Measurements from ENCODE around the gene FOXN1.

Gene FOXN1

DNA sequence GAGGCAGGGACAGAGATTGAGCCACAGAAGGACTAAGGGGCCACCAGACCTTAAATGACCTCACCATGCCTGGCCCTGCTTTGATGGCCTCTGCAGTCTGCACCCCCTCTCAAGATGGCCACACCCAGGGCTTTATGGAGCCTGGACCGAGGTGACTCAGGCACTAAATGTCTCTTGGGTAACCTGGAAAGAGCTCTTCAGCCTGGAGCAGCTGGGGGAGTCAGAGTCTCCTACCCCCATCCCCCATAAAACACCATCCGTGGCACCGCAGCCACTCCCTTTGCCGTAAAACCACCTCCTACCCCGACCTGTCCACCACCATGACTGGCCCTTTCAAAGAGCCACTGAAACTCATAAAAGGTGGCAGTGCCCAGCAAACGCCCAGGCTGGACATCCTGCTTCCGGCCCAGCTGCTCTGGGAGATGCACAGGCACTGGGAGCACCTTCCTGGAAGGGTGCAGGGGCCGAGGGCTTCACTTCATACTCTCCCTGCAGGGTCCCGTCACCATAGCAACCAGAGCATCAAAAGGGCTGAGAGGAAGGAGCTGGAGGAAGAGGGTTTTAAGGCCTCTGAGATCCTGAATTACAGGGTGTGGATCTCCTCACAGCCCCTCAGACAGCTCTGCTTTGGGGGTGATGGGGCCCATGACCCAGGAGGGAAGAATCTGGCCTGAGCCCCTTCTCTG lies 22.3 kb downstream of the FOXN1 start:
- TF ChIP-seq, protein P1, sequence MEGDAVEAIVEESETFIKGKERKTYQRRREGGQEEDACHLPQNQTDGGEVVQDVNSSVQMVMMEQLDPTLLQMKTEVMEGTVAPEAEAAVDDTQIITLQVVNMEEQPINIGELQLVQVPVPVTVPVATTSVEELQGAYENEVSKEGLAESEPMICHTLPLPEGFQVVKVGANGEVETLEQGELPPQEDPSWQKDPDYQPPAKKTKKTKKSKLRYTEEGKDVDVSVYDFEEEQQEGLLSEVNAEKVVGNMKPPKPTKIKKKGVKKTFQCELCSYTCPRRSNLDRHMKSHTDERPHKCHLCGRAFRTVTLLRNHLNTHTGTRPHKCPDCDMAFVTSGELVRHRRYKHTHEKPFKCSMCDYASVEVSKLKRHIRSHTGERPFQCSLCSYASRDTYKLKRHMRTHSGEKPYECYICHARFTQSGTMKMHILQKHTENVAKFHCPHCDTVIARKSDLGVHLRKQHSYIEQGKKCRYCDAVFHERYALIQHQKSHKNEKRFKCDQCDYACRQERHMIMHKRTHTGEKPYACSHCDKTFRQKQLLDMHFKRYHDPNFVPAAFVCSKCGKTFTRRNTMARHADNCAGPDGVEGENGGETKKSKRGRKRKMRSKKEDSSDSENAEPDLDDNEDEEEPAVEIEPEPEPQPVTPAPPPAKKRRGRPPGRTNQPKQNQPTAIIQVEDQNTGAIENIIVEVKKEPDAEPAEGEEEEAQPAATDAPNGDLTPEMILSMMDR (IDR thresholded peaks at IDR 0.05; ENCODE audit: borderline replicate concordance, control extremely low read depth, extremely low read depth, insufficient read depth, missing control alignments): no peak
- no peak for DNase-seq (ENCODE audit: low spot score)
- in situ Hi-C loops (cut with MboI; ENCODE audit: low sequenced_read_pairs, unreplicated experiment): no loop called here

DNA sequence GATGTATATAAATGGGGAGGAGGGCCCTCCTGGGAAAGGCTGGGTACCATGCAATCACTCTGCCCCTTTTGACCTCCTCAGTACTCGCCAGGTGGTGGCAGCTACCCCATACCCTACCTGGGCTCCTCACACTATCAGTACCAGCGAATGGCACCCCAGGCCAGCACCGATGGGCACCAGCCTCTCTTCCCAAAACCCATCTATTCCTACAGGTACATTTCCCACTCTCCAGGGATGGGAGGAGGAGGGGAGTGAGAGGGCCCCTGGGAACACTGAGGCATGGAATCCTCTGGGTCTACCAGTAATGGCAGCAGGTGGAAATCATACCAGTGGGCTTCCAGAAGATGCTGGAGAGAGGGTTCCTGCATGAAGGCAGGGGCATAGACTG lies 22.9 kb downstream of the FOXN1 start:
- no peak for DNase-seq (ENCODE audit: low spot score)
- TF ChIP-seq, protein P1 (IDR thresholded peaks at IDR 0.05; ENCODE audit: borderline replicate concordance, control extremely low read depth, extremely low read depth, insufficient read depth, missing control alignments): no peak
- in situ Hi-C loops (cut with MboI; ENCODE audit: low sequenced_read_pairs, unreplicated experiment): no loop called here

DNA sequence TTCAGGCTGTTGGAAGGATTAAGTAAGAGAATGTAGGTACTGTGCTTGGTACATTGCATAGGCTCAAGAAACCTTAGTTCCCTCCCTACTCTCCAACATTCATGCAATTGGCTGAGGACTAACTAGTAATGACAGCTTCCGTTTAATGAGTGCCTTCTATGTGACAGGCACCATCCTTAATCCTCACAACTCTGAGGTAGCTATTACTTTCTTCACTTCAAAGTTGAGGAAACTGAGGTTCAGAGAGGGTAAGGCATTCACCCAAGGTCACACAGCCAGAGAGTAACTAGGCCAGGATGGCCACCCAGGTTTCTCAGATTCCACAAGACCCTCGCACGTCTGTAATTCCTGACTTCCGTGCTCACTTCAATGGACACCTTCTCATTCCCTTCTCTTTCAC lies 24.1 kb downstream of the FOXN1 start:
- no peak for DNase-seq (ENCODE audit: low spot score)
- in situ Hi-C loops (cut with MboI; ENCODE audit: low sequenced_read_pairs, unreplicated experiment): no loop called here
- TF ChIP-seq, protein P1 (IDR thresholded peaks at IDR 0.05; ENCODE audit: borderline replicate concordance, control extremely low read depth, extremely low read depth, insufficient read depth, missing control alignments): no peak

DNA sequence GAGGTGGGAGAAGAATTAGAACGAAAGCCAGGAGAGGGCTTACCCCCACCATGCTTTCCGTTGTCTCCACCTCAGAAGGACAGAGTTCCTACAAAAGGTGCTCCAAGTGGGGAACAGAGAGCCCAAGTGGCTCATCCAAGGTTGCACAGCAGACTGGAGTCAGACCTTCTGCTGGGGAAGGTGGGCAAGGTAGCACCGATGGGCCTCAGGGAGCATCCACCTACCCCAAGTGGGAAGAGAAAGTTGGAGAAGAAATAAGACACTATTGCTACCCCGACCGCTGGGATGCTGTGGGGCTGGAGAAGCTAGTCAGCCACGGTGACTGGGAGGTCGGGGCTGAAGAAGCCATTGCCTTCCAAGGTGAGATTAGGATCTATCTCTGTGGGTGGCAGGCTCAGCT lies 24.8 kb downstream of the FOXN1 start:
- DNase-seq (ENCODE audit: low spot score): no peak
- in situ Hi-C loops (cut with MboI; ENCODE audit: low sequenced_read_pairs, unreplicated experiment): no loop called here
- TF ChIP-seq, protein P1 (IDR thresholded peaks at IDR 0.05; ENCODE audit: borderline replicate concordance, control extremely low read depth, extremely low read depth, insufficient read depth, missing control alignments): no peak

DNA sequence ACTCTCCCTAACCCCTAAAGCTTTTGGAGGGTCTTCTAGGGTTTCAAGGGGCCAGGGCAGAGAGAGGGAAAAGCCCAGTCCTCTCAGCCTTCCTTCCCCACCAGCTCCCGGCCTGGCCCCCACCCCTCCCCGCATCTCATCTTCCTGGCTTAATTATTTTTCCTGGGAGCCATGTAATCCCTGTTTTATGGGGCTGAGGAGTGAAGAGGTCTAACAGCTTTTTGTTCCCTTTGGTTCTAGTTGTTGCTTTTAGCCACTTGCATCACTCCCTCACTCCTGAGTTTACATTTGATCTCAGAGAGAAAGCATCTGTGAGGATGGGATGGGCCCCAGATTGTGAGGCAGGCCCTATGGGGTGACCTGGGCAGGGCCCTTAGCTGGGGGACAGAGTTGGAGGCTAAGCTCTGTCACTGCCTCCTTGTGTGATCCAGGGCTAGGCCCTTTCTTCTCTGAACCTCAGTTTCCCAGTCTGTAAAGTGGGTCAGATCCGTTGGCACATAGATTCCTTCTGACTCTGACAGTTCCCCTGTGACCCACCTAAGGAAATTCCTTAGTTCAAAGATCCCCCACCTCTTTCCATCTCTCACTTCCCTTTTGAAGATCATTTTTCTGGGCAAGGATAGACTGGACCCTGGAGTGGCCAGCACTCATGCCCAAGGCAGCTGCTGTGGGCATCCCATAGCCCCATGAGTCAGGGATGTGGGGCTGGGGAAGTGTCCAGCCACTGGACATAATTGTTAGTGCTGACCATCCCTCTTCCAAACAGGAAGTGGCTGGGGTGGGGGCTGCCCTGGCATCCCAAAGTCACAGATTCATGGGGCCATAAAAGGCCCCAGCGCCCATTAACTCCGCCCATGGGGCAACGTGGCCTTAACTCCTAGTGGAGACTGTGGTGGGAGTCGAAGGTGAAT lies 26.2 kb downstream of the FOXN1 start:
- no peak for DNase-seq (ENCODE audit: low spot score)
- TF ChIP-seq, protein P1 (IDR thresholded peaks at IDR 0.05; ENCODE audit: borderline replicate concordance, control extremely low read depth, extremely low read depth, insufficient read depth, missing control alignments): no peak
- in situ Hi-C loops (cut with MboI; ENCODE audit: low sequenced_read_pairs, unreplicated experiment): no loop called here

DNA sequence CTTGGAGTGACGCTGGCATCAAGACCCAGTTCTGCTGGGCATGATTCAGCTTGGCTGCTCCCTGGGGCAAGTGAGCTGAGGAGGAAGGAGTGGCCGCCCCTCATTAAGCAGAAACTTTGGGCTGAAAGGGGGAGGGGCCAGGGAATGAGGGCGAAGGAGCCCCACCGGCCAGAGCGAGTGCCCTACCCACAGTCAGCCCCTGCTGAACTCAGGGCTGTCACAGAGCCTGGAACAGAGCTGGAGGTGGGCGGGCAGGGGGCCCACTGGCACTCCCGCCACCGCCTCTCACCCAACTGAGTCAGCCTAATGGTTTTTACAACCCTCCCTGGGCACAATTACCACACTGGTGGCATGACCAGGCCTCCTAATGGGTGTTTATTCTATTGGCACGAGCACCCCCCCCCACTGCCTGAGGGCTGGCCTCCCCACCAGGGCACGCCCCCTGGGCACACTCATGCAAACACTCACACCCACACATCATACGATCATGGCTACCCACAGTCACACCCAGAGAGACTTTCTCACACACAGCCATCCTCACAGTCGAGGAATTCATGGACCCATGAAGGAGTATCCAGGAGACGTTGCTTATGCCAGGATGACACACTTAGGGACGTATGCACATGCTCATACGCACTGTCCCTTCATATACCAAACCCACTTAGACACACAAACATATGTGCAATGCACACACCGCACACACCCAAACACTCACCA lies 27.1 kb downstream of the FOXN1 start:
- in situ Hi-C loops (cut with MboI; ENCODE audit: low sequenced_read_pairs, unreplicated experiment): no loop called here
- TF ChIP-seq, protein P1 (IDR thresholded peaks at IDR 0.05; ENCODE audit: borderline replicate concordance, control extremely low read depth, extremely low read depth, insufficient read depth, missing control alignments): no peak
- no peak for DNase-seq (ENCODE audit: low spot score)
